ENCODE data around the gene RAD9A.

- TF ChIP-seq CTCF (IDR thresholded peaks at IDR 0.05; ENCODE audit: insufficient read depth, low read depth, low read length) (no peak), EZH2 (IDR thresholded peaks at IDR 0.05; ENCODE audit: insufficient read depth, low read length) (no peak)
Observed at GRCh38 chr11:67393437-67393836, 1.7 kb downstream of the RAD9A start.

Data from astrocyte (in vitro differentiated cells and primary cell).